GM21528 (cell line): ENCODE results near the gene OR6P1.

ENCODE experiments used
- ATAC-seq: cut with Tn5 transposase; IDR thresholded peaks from one replicate; pipeline ENCODE4 v1.9.1; 2021; ENCODE audit warnings: mild to moderate bottlenecking, moderate library complexity; ENCODE audit not compliant: unreplicated experiment, low FRiP score

OR6P1 gene

GRCh38 chr1:158570480-158570879 lies at the start of gene OR6P1:
OR6P1 (minus strand) TSS chr1:158570580; CDS start chr1:158563604, 6,976 bp downstream.
- no peak for ATAC-seq

- no peak for ATAC-seq
These were observed 43.4 kb upstream of the OR6P1 start for GRCh38 chr1:158613764-158614163.

GRCh38 chr1:158611916-158612315 lies 41.5 kb upstream of the OR6P1 start:
- ATAC-seq = no peak

- ATAC-seq = no peak
These were observed 36.9 kb upstream of the OR6P1 start for GRCh38 chr1:158607296-158607695.

- ATAC-seq = no peak
These were observed 34.6 kb upstream of the OR6P1 start, which contains the start of gene OR10Z1 for GRCh38 chr1:158604968-158605367. OR10Z1 (plus strand) TSS chr1:158605268; CDS start chr1:158606439, 1,171 bp downstream.

GRCh38 chr1:158600735-158601134 lies 30.4 kb upstream of the OR6P1 start:
- no peak for ATAC-seq

- no peak for ATAC-seq
These were observed 16.6 kb upstream of the OR6P1 start for GRCh38 chr1:158586942-158587341.

GRCh38 chr1:158583962-158584361 lies 13.6 kb upstream of the OR6P1 start:
- ATAC-seq = no peak

GRCh38 chr1:158579733-158580132 lies 9.4 kb upstream of the OR6P1 start, which contains the start of gene OR10X1:
OR10X1 (minus strand) TSS chr1:158579899; CDS start chr1:158579899, 0 bp downstream.
- ATAC-seq = no peak

- no peak for ATAC-seq
These were observed 7.2 kb upstream of the OR6P1 start for GRCh38 chr1:158577561-158577960.

GRCh38 chr1:158572226-158572625 lies 1.8 kb upstream of the OR6P1 start:
- ATAC-seq = no peak

GRCh38 chr1:158564608-158565007 lies 5.8 kb downstream of the OR6P1 start:
- no peak for ATAC-seq

- no peak for ATAC-seq
These were observed 6.5 kb downstream of the OR6P1 start for GRCh38 chr1:158563853-158564252.

GRCh38 chr1:158559696-158560095 lies 10.7 kb downstream of the OR6P1 start:
- no peak for ATAC-seq

- no peak for ATAC-seq
These were observed 16.0 kb downstream of the OR6P1 start, which contains the start of gene OR6Y1 for GRCh38 chr1:158554352-158554751. OR6Y1 (minus strand) TSS chr1:158554405; CDS start chr1:158548105, 6,300 bp downstream.

GRCh38 chr1:158552296-158552695 lies 18.1 kb downstream of the OR6P1 start:
- no peak for ATAC-seq

- no peak for ATAC-seq
These were observed 22.8 kb downstream of the OR6P1 start for GRCh38 chr1:158547533-158547932.

GRCh38 chr1:158537609-158538008 lies 32.8 kb downstream of the OR6P1 start:
- ATAC-seq = no peak

- ATAC-seq = no peak
These were observed 35.9 kb downstream of the OR6P1 start for GRCh38 chr1:158534496-158534895.

- ATAC-seq = no peak
These were observed 43.1 kb downstream of the OR6P1 start for GRCh38 chr1:158527190-158527815.

- no peak for ATAC-seq
These were observed 48.7 kb downstream of the OR6P1 start for GRCh38 chr1:158521666-158522058.

- no peak for ATAC-seq
These were observed 49.3 kb downstream of the OR6P1 start for GRCh38 chr1:158520955-158521665.
